ENCODE measurements around the gene NOTCH4.
"Not testable (repeated sequence)": the region's sequence is repeated elsewhere in the genome, so short reads cannot be mapped to it uniquely, and the experiment has no call there.

The NOTCH4 gene

GRCh38 chr6:32198866-32199265 is 25.0 kb downstream of the NOTCH4 start:
- H3K4me2 ChIP-seq (ENCODE audit: low read length), result no peak overlapping the region
- no peaks in the 10 kb centered on the region for H3K36me3 ChIP-seq (ENCODE audit: insufficient read depth, low read length)
- peaks cover 7% of the 10 kb centered on the region for H3K27me3 ChIP-seq (ENCODE audit: control insufficient read depth, insufficient read depth, low read length)
- no peaks in the 10 kb centered on the region for H3K9me3 ChIP-seq (replicated peaks; ENCODE audit: low read length)
- no peak overlapping the region for H3K9ac ChIP-seq (ENCODE audit: low read depth, low read length)
- peaks cover 19% of the 10 kb centered on the region for H3K4me1 ChIP-seq (ENCODE audit: control insufficient read depth, insufficient read depth, low read length)
- no peak overlapping the region for H3K4me3 ChIP-seq (ENCODE audit: low read length)

- Histone ChIP-seq H3K9me3 (replicated peaks; ENCODE audit: low read length) (no peaks in the 10 kb centered on the region), H3K36me3 (ENCODE audit: insufficient read depth, low read length) (no peaks in the 10 kb centered on the region), H3K9ac (ENCODE audit: low read depth, low read length) (no peak overlapping the region), H3K4me1 (ENCODE audit: control insufficient read depth, insufficient read depth, low read length) (peaks cover 19% of the 10 kb centered on the region), H3K4me3 (ENCODE audit: low read length) (no peak overlapping the region), H3K4me2 (ENCODE audit: low read length) (no peak overlapping the region), H3K27me3 (ENCODE audit: control insufficient read depth, insufficient read depth, low read length) (peaks cover 6% of the 10 kb centered on the region)
Measured at GRCh38 chr6:32198345-32198696, 25.5 kb downstream of the NOTCH4 start.

- peak overlapping the region; percentile 99 for H3K4me2 ChIP-seq (ENCODE audit: low read length)
- H3K36me3 ChIP-seq (ENCODE audit: insufficient read depth, low read length), result no peaks in the 10 kb centered on the region
- peaks cover 6% of the 10 kb centered on the region for H3K27me3 ChIP-seq (ENCODE audit: control insufficient read depth, insufficient read depth, low read length)
- H3K9ac ChIP-seq (ENCODE audit: low read depth, low read length), result peak overlapping the region; percentile 100
- peaks cover 25% of the 10 kb centered on the region for H3K4me1 ChIP-seq (ENCODE audit: control insufficient read depth, insufficient read depth, low read length)
- H3K4me3 ChIP-seq (ENCODE audit: low read length), result peak overlapping the region; percentile 97
- no peaks in the 10 kb centered on the region for H3K9me3 ChIP-seq (replicated peaks; ENCODE audit: low read length)
Measured at GRCh38 chr6:32196682-32197616, 26.9 kb downstream of the NOTCH4 start.

- H3K4me3 ChIP-seq (ENCODE audit: low read length), result peak overlapping the region; percentile 97
- peak overlapping the region; percentile 100 for H3K9ac ChIP-seq (ENCODE audit: low read depth, low read length)
- peaks cover 26% of the 10 kb centered on the region for H3K4me1 ChIP-seq (ENCODE audit: control insufficient read depth, insufficient read depth, low read length)
Measured at GRCh38 chr6:32195902-32196681, 27.8 kb downstream of the NOTCH4 start.

GRCh38 chr6:32195652-32195901 is 28.3 kb downstream of the NOTCH4 start:
- H3K27me3 ChIP-seq (ENCODE audit: control insufficient read depth, insufficient read depth, low read length), result no peaks in the 10 kb centered on the region
- peak overlapping the region; percentile 100 for H3K9ac ChIP-seq (ENCODE audit: low read depth, low read length)
- no peak overlapping the region for H3K4me3 ChIP-seq (ENCODE audit: low read length)
- H3K4me1 ChIP-seq (ENCODE audit: control insufficient read depth, insufficient read depth, low read length), result peaks cover 31% of the 10 kb centered on the region
- no peaks in the 10 kb centered on the region for H3K36me3 ChIP-seq (ENCODE audit: insufficient read depth, low read length)
- no peaks in the 10 kb centered on the region for H3K9me3 ChIP-seq (replicated peaks; ENCODE audit: low read length)
- peak overlapping the region; percentile 99 for H3K4me2 ChIP-seq (ENCODE audit: low read length)

More at GRCh38 chr6:32195902-32196681, 27.8 kb downstream of the NOTCH4 start:
- peak overlapping the region; percentile 99 for H3K4me2 ChIP-seq (ENCODE audit: low read length)
- no peaks in the 10 kb centered on the region for H3K36me3 ChIP-seq (ENCODE audit: insufficient read depth, low read length)
- no peaks in the 10 kb centered on the region for H3K9me3 ChIP-seq (replicated peaks; ENCODE audit: low read length)
- H3K27me3 ChIP-seq (ENCODE audit: control insufficient read depth, insufficient read depth, low read length), result no peaks in the 10 kb centered on the region

- H3K36me3 ChIP-seq (ENCODE audit: insufficient read depth, low read length), result no peaks in the 10 kb centered on the region
- peak overlapping the region; percentile 78 for H3K4me3 ChIP-seq (ENCODE audit: low read length)
- peak overlapping the region; percentile 99 for H3K4me2 ChIP-seq (ENCODE audit: low read length)
- no peaks in the 10 kb centered on the region for H3K9me3 ChIP-seq (replicated peaks; ENCODE audit: low read length)
- peak overlapping the region; percentile 94 for H3K9ac ChIP-seq (ENCODE audit: low read depth, low read length)
- H3K27me3 ChIP-seq (ENCODE audit: control insufficient read depth, insufficient read depth, low read length), result no peaks in the 10 kb centered on the region
- H3K4me1 ChIP-seq (ENCODE audit: control insufficient read depth, insufficient read depth, low read length), result peaks cover 34% of the 10 kb centered on the region
Measured at GRCh38 chr6:32194825-32195651, 28.8 kb downstream of the NOTCH4 start.

- Histone ChIP-seq H3K4me3 (ENCODE audit: low read length) (peak overlapping the region; percentile 78), H3K36me3 (ENCODE audit: insufficient read depth, low read length) (no peaks in the 10 kb centered on the region), H3K4me2 (ENCODE audit: low read length) (no peak overlapping the region), H3K4me1 (ENCODE audit: control insufficient read depth, insufficient read depth, low read length) (peaks cover 34% of the 10 kb centered on the region), H3K9me3 (replicated peaks; ENCODE audit: low read length) (no peaks in the 10 kb centered on the region), H3K9ac (ENCODE audit: low read depth, low read length) (no peak overlapping the region), H3K27me3 (ENCODE audit: control insufficient read depth, insufficient read depth, low read length) (no peaks in the 10 kb centered on the region)
Measured at GRCh38 chr6:32194388-32194787, 29.5 kb downstream of the NOTCH4 start.

GRCh38 chr6:32193096-32193495 is 30.8 kb downstream of the NOTCH4 start:
- peaks cover 44% of the 10 kb centered on the region for H3K4me1 ChIP-seq (ENCODE audit: control insufficient read depth, insufficient read depth, low read length)
- not testable (repeated sequence) for H3K27me3 ChIP-seq (ENCODE audit: control insufficient read depth, insufficient read depth, low read length); H3K9ac ChIP-seq (ENCODE audit: low read depth, low read length); H3K9me3 ChIP-seq (replicated peaks; ENCODE audit: low read length); H3K4me2 ChIP-seq (ENCODE audit: low read length); H3K4me3 ChIP-seq (ENCODE audit: low read length); H3K36me3 ChIP-seq (ENCODE audit: insufficient read depth, low read length)

- Histone ChIP-seq H3K4me1 (ENCODE audit: control insufficient read depth, insufficient read depth, low read length) (peaks cover 49% of the 10 kb centered on the region), H3K4me2 (ENCODE audit: low read length) (peak within 1 kb of the TSS; percentile 31), H3K27me3 (ENCODE audit: control insufficient read depth, insufficient read depth, low read length) (no peaks in the 10 kb centered on the region), H3K36me3 (ENCODE audit: insufficient read depth, low read length) (peaks cover 5% of the 10 kb centered on the region), H3K9me3 (replicated peaks; ENCODE audit: low read length) (no peaks in the 10 kb centered on the region), H3K9ac (ENCODE audit: low read depth, low read length) (peak within 1 kb of the TSS; percentile 30), H3K4me3 (ENCODE audit: low read length) (no peak within 1 kb of the TSS)
Measured at GRCh38 chr6:32192608-32193039, 31.2 kb downstream of the NOTCH4 start, which contains the start of gene GPSM3. GPSM3 (minus strand) TSS chr6:32192643; CDS start chr6:32192513, 130 bp downstream.

GRCh38 chr6:32191696-32192607 is 31.9 kb downstream of the NOTCH4 start:
- Histone ChIP-seq H3K27me3 (ENCODE audit: control insufficient read depth, insufficient read depth, low read length) (no peaks in the 10 kb centered on the region), H3K9me3 (replicated peaks; ENCODE audit: low read length) (no peaks in the 10 kb centered on the region)

More at GRCh38 chr6:32191696-32192607, 31.9 kb downstream of the NOTCH4 start:
- Histone ChIP-seq H3K9ac (ENCODE audit: low read depth, low read length) (no peak overlapping the region), H3K36me3 (ENCODE audit: insufficient read depth, low read length) (peaks cover 12% of the 10 kb centered on the region), H3K4me2 (ENCODE audit: low read length) (no peak overlapping the region), H3K4me1 (ENCODE audit: control insufficient read depth, insufficient read depth, low read length) (peaks cover 48% of the 10 kb centered on the region), H3K4me3 (ENCODE audit: low read length) (no peak overlapping the region)

All from skeletal muscle satellite cell (primary cell).